ENCODE measurements around the gene LRP8. TPM values are rescaled to one million over a fixed set of nuclear protein-coding genes. Genes with fewer than 3 reads are reported as not detected.
A peak's percentile ranks its signal among the peaks of the same experiment; 100 is the strongest.

The LRP8 gene
- total RNA-seq, 3 donors from 2014 or later, result 1.3 to 6.5 (median 1.4) TPM

GRCh38 chr1:53313556-53313955 lies 14.3 kb downstream of the LRP8 start:
- H3K9me3 ChIP-seq, result no peaks in the 10 kb centered on the region
- H3K4me3 ChIP-seq, result no peak overlapping the region
- TF ChIP-seq CTCF (IDR thresholded peaks at IDR 0.05), result no peak
- H3K4me1 ChIP-seq (ENCODE audit: low read depth), result peaks cover 3% of the 10 kb centered on the region
- DNase-seq (peak in 1 of 3 donors; percentile 20), ATAC-seq (no peak)
- intact Hi-C loops (cut with DNase I, micrococcal nuclease), result no loop called here
- no peaks in the 10 kb centered on the region for H3K36me3 ChIP-seq (ENCODE audit: low read depth)

- intact Hi-C loops (cut with DNase I, micrococcal nuclease), result no loop called here
- DNase-seq (no peak), ATAC-seq (no peak)
- no peaks in the 10 kb centered on the region for H3K9me3 ChIP-seq
- H3K4me3 ChIP-seq, result no peak overlapping the region
- peaks cover 3% of the 10 kb centered on the region for H3K4me1 ChIP-seq (ENCODE audit: low read depth)
- TF ChIP-seq CTCF (IDR thresholded peaks at IDR 0.05), result no peak
- H3K36me3 ChIP-seq (ENCODE audit: low read depth), result no peaks in the 10 kb centered on the region
Observed at GRCh38 chr1:53311702-53312305, 16.1 kb downstream of the LRP8 start.

GRCh38 chr1:53310847-53311681 lies 16.8 kb downstream of the LRP8 start:
- no peaks in the 10 kb centered on the region for H3K36me3 ChIP-seq (ENCODE audit: low read depth)
- H3K4me1 ChIP-seq (ENCODE audit: low read depth), result peaks cover 1% of the 10 kb centered on the region
- no peak for TF ChIP-seq CTCF (IDR thresholded peaks at IDR 0.05)
- ATAC-seq, result no peak
- intact Hi-C loops (cut with DNase I, micrococcal nuclease), result no loop called here
- DNase-seq, result no peak
- no peak overlapping the region for H3K4me3 ChIP-seq
- H3K9me3 ChIP-seq, result no peaks in the 10 kb centered on the region

GRCh38 chr1:53309802-53310201 lies 18.1 kb downstream of the LRP8 start:
- DNase-seq (no peak), ATAC-seq (no peak)
- Histone ChIP-seq H3K36me3 (ENCODE audit: low read depth) (no peaks in the 10 kb centered on the region), H3K4me1 (ENCODE audit: low read depth) (no peaks in the 10 kb centered on the region), H3K4me3 (no peak overlapping the region), H3K9me3 (no peaks in the 10 kb centered on the region)
- no peak for TF ChIP-seq CTCF (IDR thresholded peaks at IDR 0.05)
- intact Hi-C loops (cut with DNase I, micrococcal nuclease), result no loop called here

GRCh38 chr1:53308506-53308905 lies 19.4 kb downstream of the LRP8 start:
- ATAC-seq, result no peak

More at GRCh38 chr1:53308506-53308905, 19.4 kb downstream of the LRP8 start:
- intact Hi-C loops (cut with DNase I, micrococcal nuclease), result no loop called here
- H3K36me3 ChIP-seq (ENCODE audit: low read depth), result no peaks in the 10 kb centered on the region
- H3K4me3 ChIP-seq, result no peak overlapping the region
- TF ChIP-seq CTCF (IDR thresholded peaks at IDR 0.05), result no peak
- DNase-seq, result no peak
- H3K4me1 ChIP-seq (ENCODE audit: low read depth), result no peaks in the 10 kb centered on the region
- H3K9me3 ChIP-seq, result no peaks in the 10 kb centered on the region
